Retinal pigment epithelial cell (primary cell): ENCODE data around the gene DYNLT2B.
"Not testable (repeated sequence)": the region's sequence is repeated elsewhere in the genome, so short reads cannot be mapped to it uniquely, and the experiment has no call there.

Source experiments
- DNase-seq: peaks from one replicate; pipeline ENCODE4 v3.0.0-alpha.2; 2010; ENCODE audit warnings: low read depth
- H3K4me3 ChIP-seq: 2 replicates; pipeline ENCODE4 v1.5.1; 2011; ENCODE audit warnings: mild to moderate bottlenecking, low read length, control low read depth, moderate library complexity
- TF ChIP-seq, protein P1 (sequence below): conservative IDR thresholded peaks from 2 replicates; pipeline ENCODE4 v1.5.1; 2011; ENCODE audit warnings: low read depth, low read length, control low read depth, inconsistent platforms

The DYNLT2B gene

DNA sequence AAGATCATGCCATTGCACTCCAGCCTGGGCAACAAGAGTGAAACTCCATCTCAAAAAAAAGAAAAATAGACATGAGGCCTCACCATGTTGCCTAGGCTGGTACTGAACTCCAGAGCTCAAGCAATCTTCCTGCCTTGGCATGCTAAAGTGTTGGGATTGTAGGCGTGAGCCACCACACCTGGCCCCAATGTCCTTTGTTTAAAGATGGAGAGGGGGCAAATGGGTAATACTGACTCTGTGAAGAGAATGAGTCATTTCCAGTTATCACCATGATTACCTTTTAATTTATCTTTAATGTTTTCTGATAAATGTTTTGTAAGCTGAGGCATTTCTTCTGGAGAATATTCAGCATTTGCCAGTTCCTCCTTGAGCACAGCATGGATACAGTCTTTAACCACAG, 2.2 kb downstream of the DYNLT2B start:
- H3K4me3 ChIP-seq = no peak overlapping the region
- no peak for DNase-seq
- TF ChIP-seq, protein P1, sequence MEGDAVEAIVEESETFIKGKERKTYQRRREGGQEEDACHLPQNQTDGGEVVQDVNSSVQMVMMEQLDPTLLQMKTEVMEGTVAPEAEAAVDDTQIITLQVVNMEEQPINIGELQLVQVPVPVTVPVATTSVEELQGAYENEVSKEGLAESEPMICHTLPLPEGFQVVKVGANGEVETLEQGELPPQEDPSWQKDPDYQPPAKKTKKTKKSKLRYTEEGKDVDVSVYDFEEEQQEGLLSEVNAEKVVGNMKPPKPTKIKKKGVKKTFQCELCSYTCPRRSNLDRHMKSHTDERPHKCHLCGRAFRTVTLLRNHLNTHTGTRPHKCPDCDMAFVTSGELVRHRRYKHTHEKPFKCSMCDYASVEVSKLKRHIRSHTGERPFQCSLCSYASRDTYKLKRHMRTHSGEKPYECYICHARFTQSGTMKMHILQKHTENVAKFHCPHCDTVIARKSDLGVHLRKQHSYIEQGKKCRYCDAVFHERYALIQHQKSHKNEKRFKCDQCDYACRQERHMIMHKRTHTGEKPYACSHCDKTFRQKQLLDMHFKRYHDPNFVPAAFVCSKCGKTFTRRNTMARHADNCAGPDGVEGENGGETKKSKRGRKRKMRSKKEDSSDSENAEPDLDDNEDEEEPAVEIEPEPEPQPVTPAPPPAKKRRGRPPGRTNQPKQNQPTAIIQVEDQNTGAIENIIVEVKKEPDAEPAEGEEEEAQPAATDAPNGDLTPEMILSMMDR = no peak

DNA sequence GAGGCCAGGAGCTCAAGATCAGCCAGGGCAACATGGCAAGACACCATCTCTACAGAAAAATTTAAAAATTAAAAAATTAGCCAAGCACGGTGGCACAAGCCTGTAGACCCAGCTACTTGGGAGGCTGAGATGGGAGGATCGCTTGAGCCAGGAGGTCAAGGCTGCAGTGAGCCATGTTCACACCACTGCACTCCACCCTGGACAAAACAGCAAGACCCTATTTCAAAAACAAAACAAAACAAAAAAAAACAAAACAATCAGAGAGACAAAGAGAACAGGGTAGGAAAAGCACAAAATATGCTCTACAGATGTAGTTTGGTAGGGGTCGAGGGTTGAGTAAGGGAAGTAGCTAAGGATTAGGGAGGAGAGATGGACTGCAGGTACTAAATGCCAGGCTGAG, 3.4 kb downstream of the DYNLT2B start:
- no peak overlapping the region for H3K4me3 ChIP-seq
- no peak for DNase-seq
- TF ChIP-seq, protein P1 = no peak

DNA sequence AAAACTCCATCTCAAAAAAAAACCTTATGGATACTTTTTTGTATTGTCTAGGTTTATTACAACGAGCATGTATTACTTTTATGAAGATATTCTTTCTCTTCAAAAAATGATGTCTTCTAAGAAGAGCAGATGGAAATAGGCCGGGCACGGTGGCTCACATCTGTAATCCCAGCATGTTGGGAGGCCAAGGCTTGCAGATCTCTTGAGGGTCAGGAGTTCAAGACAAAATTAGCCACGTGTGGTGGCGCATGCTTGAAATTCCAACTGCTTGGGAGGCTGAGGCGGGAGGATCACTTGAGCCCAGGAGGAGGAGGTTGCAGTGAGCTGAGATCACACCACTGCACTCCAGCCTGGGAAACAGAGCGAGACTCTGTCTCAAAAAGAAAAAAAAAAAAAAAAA, 4.0 kb downstream of the DYNLT2B start:
- not testable (repeated sequence) for H3K4me3 ChIP-seq, DNase-seq

DNA sequence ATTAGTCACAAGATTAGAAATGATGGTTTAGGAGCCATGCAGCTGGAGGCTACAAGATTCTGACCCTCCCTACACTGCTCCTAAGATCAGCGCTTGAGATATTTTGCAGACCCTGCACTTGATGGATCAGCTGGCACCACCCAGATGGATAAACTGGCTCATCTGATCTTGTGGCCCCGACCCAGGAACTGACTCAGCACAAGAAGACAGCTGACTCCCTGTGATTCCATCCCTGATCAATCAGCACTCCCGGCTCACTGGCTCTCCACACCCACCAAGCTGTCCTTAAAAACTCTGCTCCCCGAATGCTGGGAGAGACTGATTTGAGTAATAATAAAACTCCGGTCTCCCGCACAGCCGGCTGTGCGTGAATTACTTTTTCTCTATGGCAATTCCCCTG, 15.1 kb downstream of the DYNLT2B start:
- not testable (repeated sequence) for DNase-seq, H3K4me3 ChIP-seq

DNA sequence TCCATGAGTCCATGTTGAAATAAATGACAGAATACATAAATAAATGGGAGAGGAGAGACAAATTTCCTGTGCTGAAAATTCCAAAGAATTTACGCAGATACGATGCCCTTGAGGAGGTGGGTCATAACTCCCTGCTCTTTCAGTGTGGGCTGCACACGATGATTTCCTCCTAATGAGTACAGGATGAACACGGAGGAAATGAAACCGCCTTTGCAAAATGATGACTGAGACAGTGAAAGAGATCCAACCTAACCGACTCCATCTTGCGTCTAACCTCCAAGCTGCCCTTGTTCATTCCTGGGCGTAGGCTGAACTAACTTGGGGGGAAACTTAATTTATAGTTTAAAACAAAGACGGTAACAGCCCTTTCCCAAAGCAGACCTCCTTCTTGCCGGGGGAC, 15.5 kb downstream of the DYNLT2B start:
- DNase-seq, H3K4me3 ChIP-seq: not testable (repeated sequence)

DNA sequence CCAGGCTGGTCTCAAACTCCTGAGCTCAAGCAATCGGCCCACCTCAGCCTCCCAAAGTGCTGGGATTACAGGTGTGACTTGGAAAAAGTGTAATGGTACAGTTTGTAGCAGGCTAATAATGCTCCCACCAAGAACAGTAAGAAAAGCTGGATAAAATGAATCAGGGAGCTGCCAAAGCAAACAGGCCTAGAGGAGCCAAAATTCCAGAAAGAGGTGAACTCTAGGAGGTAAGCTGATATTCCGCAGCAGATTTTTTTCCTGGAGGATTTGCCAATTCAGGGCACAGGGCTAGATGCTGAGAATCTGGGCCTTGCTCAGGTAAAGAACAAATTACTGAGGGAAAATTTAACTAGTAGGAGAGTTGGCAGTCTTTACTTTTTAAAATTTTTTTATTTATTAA, 19.5 kb downstream of the DYNLT2B start:
- DNase-seq = no peak
- TF ChIP-seq, protein P1 = no peak
- no peak overlapping the region for H3K4me3 ChIP-seq

DNA sequence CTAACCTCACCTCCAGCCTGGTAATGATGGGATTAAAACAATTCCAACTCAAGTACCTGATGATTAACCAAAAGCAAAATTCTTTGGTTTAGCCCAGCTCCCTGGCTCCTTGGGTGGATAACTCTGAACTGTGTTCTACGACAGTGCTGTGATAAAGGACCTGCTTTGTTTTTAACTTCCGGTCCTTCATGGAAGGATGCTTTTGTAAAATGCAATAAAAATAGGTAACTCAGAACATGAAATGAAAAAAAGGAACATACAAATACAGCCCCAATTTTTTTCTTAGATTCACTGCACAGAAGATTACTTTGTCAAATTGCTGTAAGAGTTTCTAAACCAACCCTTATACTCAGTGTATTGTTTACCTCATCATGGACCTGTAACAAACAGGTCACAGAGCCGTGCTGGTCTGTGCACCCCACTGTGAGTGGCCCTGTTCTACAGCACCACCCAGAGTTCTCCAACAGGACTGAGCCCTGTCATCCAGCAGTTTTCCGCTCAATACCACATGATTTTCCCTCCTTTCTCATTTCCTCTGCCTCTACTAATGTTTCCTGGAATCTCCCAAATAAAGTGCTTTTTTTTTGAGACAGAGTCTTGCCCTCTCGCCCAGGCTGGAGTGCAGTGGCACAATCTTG, 25.6 kb downstream of the DYNLT2B start:
- no peak overlapping the region for H3K4me3 ChIP-seq

DNA sequence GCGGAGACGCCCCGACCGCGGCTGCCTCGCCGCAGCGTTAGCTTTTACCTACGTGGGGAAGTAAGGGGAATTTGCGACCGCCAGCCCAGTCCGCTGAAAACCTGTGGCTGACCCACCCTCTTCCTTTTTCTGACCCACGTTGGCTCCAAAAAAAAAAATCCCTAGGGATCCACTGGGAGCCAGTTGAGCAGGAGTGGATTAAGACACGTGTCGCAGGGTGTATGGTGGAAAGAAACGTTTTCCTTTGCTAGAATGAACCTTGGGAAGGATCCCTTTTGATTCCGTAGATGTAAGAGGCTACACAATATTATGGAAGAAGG, 29.9 kb downstream of the DYNLT2B start:
- DNase-seq = no peak
- H3K4me3 ChIP-seq = peak overlapping the region; percentile 99
- TF ChIP-seq, protein P1 = no peak

More for the DNA sequence above, 25.6 kb downstream of the DYNLT2B start:
- TF ChIP-seq, protein P1 = no peak
- no peak for DNase-seq
